Astrocyte (in vitro differentiated cells and primary cell): ENCODE results near the gene WTIP.

Experiments used
- CTCF ChIP-seq: IDR thresholded peaks from 2 replicates; pipeline ENCODE4 v1.5.1; 2011; ENCODE audit warnings: low read depth, mild to moderate bottlenecking, inconsistent platforms, low read length, moderate library complexity; ENCODE audit not compliant: insufficient read depth
- EZH2 ChIP-seq: IDR thresholded peaks from 2 replicates; pipeline ENCODE4 v1.6.1; 2012; ENCODE audit warnings: mild to moderate bottlenecking, low read length, inconsistent platforms; ENCODE audit not compliant: insufficient read depth

- TF ChIP-seq CTCF (no peak), EZH2 (no peak)
Observed at GRCh38 chr19:34504273-34504808, 22.8 kb downstream of the WTIP start.
